Adrenal gland (tissue), 12 donors: ENCODE data around the gene IMPA2. TPM values are rescaled to one million over a fixed set of nuclear protein-coding genes. Genes with fewer than 3 reads are reported as not detected.

Experiments
- DNase-seq, 7 donors: peaks; one replicate each; pipeline ENCODE4 v3.0.0-alpha.2; 2019 to 2020
- H3K27ac ChIP-seq, 5 donors: fragments of 200-600 bp; sonication (generic) in 4 of 5; 1 replicate in 3 of 5; 2 replicates in 2 of 5; pipeline versions ENCODE4 v1.5.1 to v1.8.0; 2016 to 2020; ENCODE audit warnings: mild to moderate bottlenecking in 1 of 5
- H3K27me3 ChIP-seq: fragments of 200-600 bp; 2 replicates; pipeline ENCODE4 v1.8.0; 2021
- H3K36me3 ChIP-seq, 2 donors: fragments of 200-600 bp; replicated peaks in 1 of 2; 1 replicate in 1 of 2; 2 replicates in 1 of 2; pipeline versions ENCODE4 v1.5.1 to v1.8.0; 2018 to 2022
- H3K4me1 ChIP-seq, 2 donors: fragments of 200-600 bp; replicated peaks in 1 of 2; 1 replicate in 1 of 2; 2 replicates in 1 of 2; pipeline versions ENCODE4 v1.5.1 to v1.8.0; 2018 to 2021
- H3K4me3 ChIP-seq, 4 donors: fragments of 200-600 bp; sonication (generic) in 3 of 4; one replicate each; pipeline ENCODE4 v1.5.1; 2016 to 2018
- H3K9me3 ChIP-seq, 3 donors: fragments of 200-600 bp; sonication (generic) in 1 of 3; replicated peaks in 1 of 3; 1 replicate in 2 of 3; 2 replicates in 1 of 3; pipeline versions ENCODE4 v1.5.1 to v1.8.0; 2016 to 2021
- CTCF ChIP-seq, 6 experiments: fragments of 450-650 bp in 4 of 6; fragments of 200-600 bp in 2 of 6; sonication (generic) in 1 of 6; IDR thresholded peaks; 1 replicate in 5 of 6; 2 replicates in 1 of 6; pipeline versions ENCODE4 v1.5.1 to v1.8.0; 2016 to 2021; ENCODE audit warnings: antibody characterized with exemption in 6 of 6, mild to moderate bottlenecking in 2 of 6, moderate library complexity in 1 of 6
- POLR2A ChIP-seq, 2 donors: fragments of 450-650 bp; IDR thresholded peaks; one replicate each; pipeline ENCODE4 v1.6.1; 2017; ENCODE audit warnings: antibody characterized with exemption in 2 of 2, mild to moderate bottlenecking in 2 of 2, moderate library complexity in 1 of 2
- WGBS, 4 donors: extraction: QIAGEN DNeasy Blood & Tissue Kit in 2 of 4; methylation state at CpG; one replicate each; pipeline versions ENCODE4 v1.1.5 to v1.1.7; 2013 to 2017; 5-methylcytosine and 5-hydroxymethylcytosine counted together
- intact Hi-C, 2 donors: fragments of 100-400 bp; cut with DNase I; formaldehyde crosslinking; loops; one replicate each; pipeline versions ENCODE4 v1.14.1 to v1.15.0; 2022 to 2023
- polyA plus RNA-seq, 3 donors: library from polyadenylated mRNA; stranded (reverse); fragments of 200-250 nt in 2 of 3; fragments of 350-450 nt in 1 of 3; fragmentation: Illumina TruSeq in 1 of 3; extraction: RNeasy Lipid Tissue Mini Kit (QIAGEN cat#74804) in 1 of 3; gene quantifications; one replicate each; pipeline ENCODE4 v1.2.3, GENCODE V29; 2013 to 2014
- total RNA-seq, 9 donors: library from RNA; depleted of rRNA in 4 of 9; stranded (reverse); fragments of >200 nt in 4 of 9; fragments of 120-200 nt in 1 of 9; fragmentation: NEBNext Ultra II Directional in 1 of 9; extraction: Animal tissue kit (Norgen Biotek cat#: 25700) in 1 of 9; gene quantifications; one replicate each; pipeline versions ENCODE4 v1.1.0 to v1.2.4, GENCODE V29; 2013 to 2023
- donor health status: healthy with polysubstance abuse.
- donor health status: Bipolar disorder and iron deficiency.
- donor health status: DM: yes; HTN: yes; CAD: no.
- donor health status: DM: no; HTN: no; CAD: no.
- donor health status: DM: no; HTN: no; CAD: no.
- donor health status: DM: yes; HTN: yes; CAD: no.

IMPA2 gene
- total and polyA plus RNA-seq, 12 donors = 7.9 to 41.3 (median 20.4) TPM

DNA sequence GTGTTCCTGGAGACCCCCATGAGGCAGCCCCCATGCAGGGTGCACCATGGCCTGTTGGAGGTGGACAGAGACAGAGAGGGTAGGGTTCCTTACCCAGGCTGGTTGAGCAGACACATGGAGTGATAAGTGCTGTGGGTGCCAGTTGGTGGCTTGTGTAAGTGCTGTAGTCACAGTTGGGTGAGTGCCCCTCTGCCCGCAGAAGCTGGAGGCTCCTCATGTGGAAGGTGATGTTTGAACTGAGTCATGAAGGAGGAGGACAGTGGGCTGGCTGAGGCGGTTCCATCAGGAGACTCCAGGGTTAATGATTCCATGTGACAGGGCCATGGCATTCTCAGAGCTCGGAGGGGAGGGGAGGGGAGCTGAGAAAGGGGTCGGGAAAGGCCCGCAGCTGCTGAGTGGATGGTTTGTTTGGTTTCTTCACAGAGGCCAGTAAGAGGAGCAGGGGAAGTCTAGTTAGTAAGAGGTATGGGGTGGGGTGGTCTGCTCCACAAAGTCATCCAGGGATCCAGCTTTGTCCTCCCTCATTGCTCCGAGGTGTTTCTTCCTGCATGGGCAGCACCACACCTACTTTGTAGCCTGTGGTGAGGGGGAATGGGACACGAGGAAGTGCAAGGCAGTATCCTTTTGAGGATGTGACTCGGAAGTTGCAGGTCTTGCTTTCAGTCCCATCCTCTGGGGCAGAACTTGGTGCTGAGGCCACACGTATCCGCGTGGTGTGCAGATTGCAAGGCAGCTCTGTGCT lies 13.6 kb downstream of the IMPA2 start:
- peaks cover 0 to 3% of the 10 kb centered on the region in 2 donors for H3K4me1 ChIP-seq
- peak overlapping the region in 1 of 5 donors; percentile 51 for H3K27ac ChIP-seq
- H3K36me3 ChIP-seq = no peaks in the 10 kb centered on the region
- WGBS, 4 donors = 58 to 63% (median 60%) methylated on average over 10 to 11 of the region's 11 CpGs
- no peaks in the 10 kb centered on the region for H3K27me3 ChIP-seq
- H3K9me3 ChIP-seq = no peaks in the 10 kb centered on the region
- intact Hi-C loops = loop anchor here (2.0 kb wide), 2 partner anchors 56 to 58 kb away; no protein-coding TSS in a partner anchor
- TF ChIP-seq CTCF (IDR thresholded peaks at IDR 0.05) (peak in 1 of 6 experiments; percentile 4), POLR2A (IDR thresholded peaks at IDR 0.05) (no peak)
- peak in 1 of 7 donors; percentile 19 for DNase-seq
- no peak overlapping the region for H3K4me3 ChIP-seq

DNA sequence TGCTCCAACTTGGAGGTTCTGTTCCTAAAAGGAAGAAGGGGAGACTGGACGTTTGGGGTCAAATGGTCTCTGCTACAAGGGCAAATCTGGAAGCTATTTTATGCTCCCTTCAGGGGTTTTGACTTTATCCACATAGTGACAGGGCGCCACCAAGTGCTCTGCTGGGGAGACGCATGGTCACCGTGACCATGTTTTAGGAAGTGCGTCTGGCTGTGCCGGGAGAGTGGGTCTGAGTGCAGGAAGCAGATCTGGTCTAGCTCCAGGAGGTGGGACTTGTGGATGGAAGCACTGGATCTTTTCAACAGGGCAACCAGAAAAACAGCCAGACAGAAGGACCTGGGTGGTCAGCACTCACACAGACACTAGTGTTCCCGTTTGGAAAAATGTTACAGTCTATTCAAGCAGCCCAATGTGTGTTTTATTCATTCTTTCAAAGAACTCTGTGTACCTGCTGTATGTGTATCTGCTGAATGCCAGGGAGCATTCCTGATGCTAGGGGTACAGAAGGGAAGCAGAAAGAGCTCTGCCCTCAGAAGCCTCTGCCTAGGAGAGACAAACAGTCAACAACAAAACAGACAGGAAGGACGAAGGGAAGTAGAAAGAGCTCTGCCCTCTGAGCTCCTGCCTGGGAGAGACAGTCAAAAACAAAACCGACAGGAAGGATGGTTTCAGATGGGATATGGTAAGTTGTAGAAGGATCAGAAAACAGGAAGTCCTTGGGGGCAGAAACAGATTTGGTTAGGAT lies 14.3 kb downstream of the IMPA2 start:
- TF ChIP-seq CTCF (IDR thresholded peaks at IDR 0.05) = peak; percentile 57 to 90 (median 78)
- TF ChIP-seq POLR2A (IDR thresholded peaks at IDR 0.05) = no peak
- H3K27ac ChIP-seq = peak overlapping the region in 2 of 5 donors; percentile 16 to 77
- peaks cover 0 to 3% of the 10 kb centered on the region in 2 donors for H3K4me1 ChIP-seq
- H3K4me3 ChIP-seq = no peak overlapping the region
- 8 to 18% (median 11%) methylated on average over 9 of the region's 9 CpGs for WGBS, 4 donors
- H3K36me3 ChIP-seq = no peaks in the 10 kb centered on the region
- intact Hi-C loops = loop anchor here (2.0 kb wide), 2 partner anchors 57 to 59 kb away; no protein-coding TSS in a partner anchor
- no peaks in the 10 kb centered on the region for H3K27me3 ChIP-seq
- DNase-seq = peak; percentile 63 to 87 (median 79)
- no peaks in the 10 kb centered on the region for H3K9me3 ChIP-seq

GRCh38 chr18:11996190-11996754 lies 15.0 kb downstream of the IMPA2 start:
- Histone ChIP-seq H3K9me3 (no peaks in the 10 kb centered on the region), H3K27me3 (no peaks in the 10 kb centered on the region), H3K4me1 (peaks cover 0 to 3% of the 10 kb centered on the region in 2 donors), H3K4me3 (no peak overlapping the region), H3K36me3 (no peaks in the 10 kb centered on the region), H3K27ac (peak overlapping the region in 2 of 5 donors; percentile 16 to 77)
- no peak for DNase-seq
- TF ChIP-seq POLR2A (IDR thresholded peaks at IDR 0.05) (no peak), CTCF (IDR thresholded peaks at IDR 0.05) (no peak)
- WGBS, 4 donors = 72 to 89% (median 75%) methylated on average over 4 to 9 of the region's 9 CpGs
- intact Hi-C loops = no loop called here

GRCh38 chr18:11996907-11997306 lies 15.6 kb downstream of the IMPA2 start:
- Histone ChIP-seq H3K9me3 (no peaks in the 10 kb centered on the region), H3K4me3 (no peak overlapping the region), H3K36me3 (no peaks in the 10 kb centered on the region), H3K27me3 (no peaks in the 10 kb centered on the region), H3K4me1 (peaks cover 0 to 3% of the 10 kb centered on the region in 2 donors), H3K27ac (no peak overlapping the region)
- 94 to 100% (median 98%) methylated on average over 4 of the region's 4 CpGs for WGBS, 4 donors
- intact Hi-C loops = no loop called here
- DNase-seq = peak in 1 of 7 donors; percentile 7
- TF ChIP-seq CTCF (IDR thresholded peaks at IDR 0.05) (no peak), POLR2A (IDR thresholded peaks at IDR 0.05) (no peak)
